ENCODE measurements around the gene PLA2G2C. TPM values are rescaled to one million over a fixed set of nuclear protein-coding genes. Genes with fewer than 3 reads are reported as not detected.

The PLA2G2C gene
- total and polyA plus RNA-seq, 5 experiments from 2014 or later: not detected

- no peak for DNase-seq
- H3K27ac Mint-ChIP-seq: no peak overlapping the region
- H3K4me1 Mint-ChIP-seq: peaks cover 0 to 6% (median 2%) of the 10 kb centered on the region in 4 donors
- no peak for ATAC-seq
- POLR2A ChIA-PET: no interaction called here
- no peaks in the 10 kb centered on the region for H3K36me3 Mint-ChIP-seq
- peaks cover 12 to 62% (median 17%) of the 10 kb centered on the region in 5 donors for H3K27me3 Mint-ChIP-seq
- H3K4me3 Mint-ChIP-seq: no peak overlapping the region
- H3K9me3 Mint-ChIP-seq: no peaks in the 10 kb centered on the region
Measured at GRCh38 chr1:20199403-20199802, 13.1 kb upstream of the PLA2G2C start.

- Mint-ChIP-seq H3K9me3 (no peaks in the 10 kb centered on the region), H3K4me1 (peaks cover 0 to 6% (median 2%) of the 10 kb centered on the region in 4 donors), H3K27me3 (peaks cover 14 to 57% (median 17%) of the 10 kb centered on the region in 5 donors), H3K4me3 (no peak overlapping the region), H3K36me3 (no peaks in the 10 kb centered on the region), H3K27ac (no peak overlapping the region)
- DNase-seq (no peak), ATAC-seq (no peak)
- POLR2A ChIA-PET: no interaction called here
Measured at GRCh38 chr1:20198918-20199317, 12.6 kb upstream of the PLA2G2C start.

- POLR2A ChIA-PET: no interaction called here
- peaks cover 0 to 6% (median 2%) of the 10 kb centered on the region in 4 donors for H3K4me1 Mint-ChIP-seq
Measured at GRCh38 chr1:20198296-20198695, 12.0 kb upstream of the PLA2G2C start.

DNA sequence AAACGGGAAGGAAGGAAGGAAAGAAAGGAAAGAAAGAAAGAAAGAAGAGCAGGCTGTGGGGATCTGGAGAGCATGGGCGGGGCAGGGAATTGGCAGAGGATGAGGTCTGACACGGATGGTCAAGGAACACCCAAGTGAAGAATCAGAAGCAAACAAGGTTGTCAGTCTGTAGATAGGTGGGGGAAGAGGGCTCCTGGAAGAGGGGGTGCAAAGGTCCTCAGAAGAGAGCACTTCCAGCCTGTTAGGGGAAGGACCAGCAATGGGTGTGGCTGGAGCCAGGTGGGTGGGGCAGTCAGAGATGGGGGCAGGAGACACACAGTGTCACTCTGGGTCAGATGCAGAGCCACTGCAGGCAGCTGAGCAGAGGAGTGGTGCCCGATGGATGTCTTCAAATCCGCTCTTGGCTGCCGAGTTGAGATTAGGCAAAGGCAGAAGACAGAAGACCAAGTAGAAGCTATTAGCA lies 11.0 kb upstream of the PLA2G2C start:
- H3K4me3 Mint-ChIP-seq: no peak overlapping the region
- H3K4me1 Mint-ChIP-seq: peaks cover 0 to 6% (median 2%) of the 10 kb centered on the region in 4 donors
- H3K27me3 Mint-ChIP-seq: peaks cover 12 to 42% (median 17%) of the 10 kb centered on the region in 5 donors
- ATAC-seq: no peak
- no peaks in the 10 kb centered on the region for H3K9me3 Mint-ChIP-seq
- POLR2A ChIA-PET: no interaction called here
- DNase-seq: no peak
- H3K27ac Mint-ChIP-seq: no peak overlapping the region
- H3K36me3 Mint-ChIP-seq: no peaks in the 10 kb centered on the region

More at GRCh38 chr1:20198296-20198695, 12.0 kb upstream of the PLA2G2C start:
- Mint-ChIP-seq H3K27me3 (peaks cover 12 to 51% (median 17%) of the 10 kb centered on the region in 5 donors), H3K36me3 (no peaks in the 10 kb centered on the region), H3K27ac (no peak overlapping the region), H3K4me3 (no peak overlapping the region), H3K9me3 (no peaks in the 10 kb centered on the region)
- ATAC-seq (no peak), DNase-seq (no peak)

DNA sequence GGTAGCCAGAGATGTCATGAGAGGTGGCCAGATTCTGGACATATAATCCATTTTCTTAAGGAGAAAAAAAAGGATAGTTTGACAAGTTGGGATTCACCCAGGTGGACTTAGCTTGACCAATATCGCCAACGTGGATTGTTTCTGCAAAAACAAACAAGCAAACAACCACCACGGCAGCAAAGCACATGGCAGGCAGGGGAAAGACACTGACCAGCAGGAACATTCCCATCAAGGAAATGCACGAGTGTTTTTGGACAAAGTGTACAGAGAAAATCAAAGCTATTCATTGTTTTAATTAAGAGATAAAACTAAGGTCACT lies 9.1 kb upstream of the PLA2G2C start:
- peaks cover 9 to 33% (median 18%) of the 10 kb centered on the region in 5 donors for H3K27me3 Mint-ChIP-seq
- POLR2A ChIA-PET: no interaction called here
- H3K36me3 Mint-ChIP-seq: no peaks in the 10 kb centered on the region
- H3K4me1 Mint-ChIP-seq: peaks cover 0 to 6% (median 2%) of the 10 kb centered on the region in 4 donors
- no peak for ATAC-seq
- H3K9me3 Mint-ChIP-seq: no peaks in the 10 kb centered on the region
- no peak overlapping the region for H3K27ac Mint-ChIP-seq
- no peak overlapping the region for H3K4me3 Mint-ChIP-seq
- DNase-seq: no peak

- Mint-ChIP-seq H3K27me3 (peaks cover 8 to 28% (median 17%) of the 10 kb centered on the region in 5 donors), H3K27ac (no peak overlapping the region), H3K9me3 (no peaks in the 10 kb centered on the region), H3K4me3 (no peak overlapping the region), H3K36me3 (no peaks in the 10 kb centered on the region), H3K4me1 (peaks cover 0 to 6% (median 2%) of the 10 kb centered on the region in 4 donors)
- peak; percentile 31 to 80 (median 59) for DNase-seq
- POLR2A ChIA-PET: no interaction called here
- peak; percentile 67 to 76 for ATAC-seq
Measured at GRCh38 chr1:20194757-20195461, 8.6 kb upstream of the PLA2G2C start.

DNA sequence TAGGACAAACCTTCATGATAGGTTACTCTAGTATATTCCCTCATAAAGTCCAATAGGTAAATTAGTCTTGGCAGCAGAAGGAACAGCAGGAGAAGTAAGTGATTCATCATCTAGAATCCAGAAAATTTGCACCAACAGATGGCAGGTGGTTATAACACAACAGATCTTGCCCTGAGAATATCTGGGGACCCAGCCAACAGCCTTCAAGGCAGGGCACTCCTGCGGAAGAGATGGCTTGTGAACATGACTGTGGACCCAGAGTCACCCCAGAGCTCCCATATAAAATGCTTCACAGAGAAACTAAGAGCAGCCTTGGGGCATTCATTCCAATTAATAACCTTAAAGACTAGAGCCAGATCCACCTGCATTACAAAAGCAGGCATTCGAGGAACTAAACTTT lies 7.9 kb upstream of the PLA2G2C start:
- Mint-ChIP-seq H3K27ac (no peak overlapping the region), H3K9me3 (no peaks in the 10 kb centered on the region), H3K36me3 (no peaks in the 10 kb centered on the region), H3K27me3 (peaks cover 6 to 25% (median 14%) of the 10 kb centered on the region in 5 donors), H3K4me1 (peaks cover 0 to 6% (median 2%) of the 10 kb centered on the region in 4 donors), H3K4me3 (no peak overlapping the region)
- DNase-seq: no peak
- POLR2A ChIA-PET: no interaction called here
- ATAC-seq: no peak

DNA sequence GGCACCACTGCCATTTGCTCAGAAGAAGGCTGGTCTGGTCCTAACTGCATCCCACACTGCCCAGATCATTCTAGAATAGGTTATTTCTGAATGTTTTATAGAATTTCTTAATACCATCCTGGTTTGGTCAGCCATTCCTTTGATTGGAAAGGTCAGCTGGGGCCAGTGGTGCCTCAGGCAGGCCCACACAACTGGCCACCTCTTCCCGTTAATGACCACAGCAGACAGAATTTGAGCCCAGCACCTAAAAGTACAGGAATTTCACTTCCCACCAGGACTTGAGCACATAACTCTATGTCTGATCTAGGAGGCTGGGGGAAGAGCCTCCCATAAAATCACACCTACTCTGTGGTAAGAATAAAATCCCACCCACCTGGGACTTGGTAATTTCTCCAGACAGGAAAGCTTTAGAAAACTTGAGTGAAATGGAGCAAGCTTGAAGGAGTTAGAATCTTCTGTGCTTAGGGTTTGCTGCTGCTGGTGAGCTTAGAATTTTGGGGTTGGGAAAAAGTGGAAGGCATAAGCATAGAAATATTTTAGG lies 6.6 kb upstream of the PLA2G2C start:
- ATAC-seq (no peak), DNase-seq (no peak)
- no peaks in the 10 kb centered on the region for H3K36me3 Mint-ChIP-seq
- H3K27ac Mint-ChIP-seq: no peak overlapping the region
- peaks cover 9 to 25% (median 14%) of the 10 kb centered on the region in 5 donors for H3K27me3 Mint-ChIP-seq
- POLR2A ChIA-PET: no interaction called here
- H3K9me3 Mint-ChIP-seq: no peaks in the 10 kb centered on the region
- no peak overlapping the region for H3K4me3 Mint-ChIP-seq
- H3K4me1 Mint-ChIP-seq: peaks cover 7 to 14% (median 10%) of the 10 kb centered on the region in 4 donors

- H3K36me3 Mint-ChIP-seq: no peaks in the 10 kb centered on the region
- peaks cover 13 to 20% (median 13%) of the 10 kb centered on the region in 4 donors for H3K4me1 Mint-ChIP-seq
- no peaks in the 10 kb centered on the region for H3K9me3 Mint-ChIP-seq
- H3K27ac Mint-ChIP-seq: no peak overlapping the region
- peaks cover 9 to 22% (median 14%) of the 10 kb centered on the region in 5 donors for H3K27me3 Mint-ChIP-seq
- POLR2A ChIA-PET: no interaction called here
- ATAC-seq (no peak), DNase-seq (no peak)
- H3K4me3 Mint-ChIP-seq: no peak overlapping the region
Measured at GRCh38 chr1:20192364-20192763, 6.0 kb upstream of the PLA2G2C start.

DNA sequence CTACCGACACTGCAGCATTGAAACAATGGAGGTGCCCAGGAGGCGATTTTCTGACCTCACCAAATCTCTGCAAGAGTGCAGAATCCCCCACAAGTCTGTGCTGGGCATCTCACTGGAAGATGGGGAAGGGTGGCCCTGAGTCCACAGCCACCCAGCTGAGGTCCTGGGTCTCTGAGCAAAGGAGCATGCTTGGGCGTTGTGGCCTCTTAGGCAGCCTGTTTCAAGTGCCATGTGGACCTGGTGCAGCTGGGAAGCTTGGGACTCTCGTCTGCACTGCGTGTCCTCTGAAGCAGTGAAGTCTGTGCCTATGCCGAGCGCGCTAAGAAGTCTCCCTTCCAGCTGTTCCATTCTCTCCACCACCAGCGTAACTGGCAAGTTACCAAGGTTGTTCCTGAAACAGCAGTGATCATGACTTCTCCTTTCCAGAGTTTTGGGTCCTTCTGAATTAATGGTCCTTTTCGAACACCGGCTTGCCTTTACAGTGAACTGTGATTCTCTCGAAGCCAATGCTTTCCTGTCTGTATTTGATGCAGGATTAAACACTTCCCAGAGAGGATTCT lies 5.0 kb upstream of the PLA2G2C start:
- Mint-ChIP-seq H3K27me3 (peaks cover 5 to 14% (median 10%) of the 10 kb centered on the region in 5 donors), H3K4me3 (no peak overlapping the region)

GRCh38 chr1:20190256-20191160 lies 4.2 kb upstream of the PLA2G2C start:
- DNase-seq (no peak), ATAC-seq (no peak)
- H3K4me3 Mint-ChIP-seq: no peak overlapping the region
- POLR2A ChIA-PET: no interaction called here
- no peaks in the 10 kb centered on the region for H3K9me3 Mint-ChIP-seq
- H3K27ac Mint-ChIP-seq: no peak overlapping the region
- peaks cover 4 to 14% (median 8%) of the 10 kb centered on the region in 5 donors for H3K27me3 Mint-ChIP-seq
- H3K4me1 Mint-ChIP-seq: peaks cover 23 to 32% (median 27%) of the 10 kb centered on the region in 4 donors
- no peaks in the 10 kb centered on the region for H3K36me3 Mint-ChIP-seq

More for the DNA sequence above, 5.0 kb upstream of the PLA2G2C start:
- DNase-seq: no peak
- Mint-ChIP-seq H3K4me1 (peaks cover 21 to 29% (median 23%) of the 10 kb centered on the region in 4 donors), H3K36me3 (no peaks in the 10 kb centered on the region), H3K27ac (no peak overlapping the region), H3K9me3 (no peaks in the 10 kb centered on the region)
- POLR2A ChIA-PET: no interaction called here
- ATAC-seq: no peak

- POLR2A ChIA-PET: no interaction called here
- no peaks in the 10 kb centered on the region for H3K9me3 Mint-ChIP-seq
- H3K27me3 Mint-ChIP-seq: peaks cover 0 to 9% (median 2%) of the 10 kb centered on the region in 5 donors
- H3K27ac Mint-ChIP-seq: peak overlapping the region in 1 of 10 donors; percentile 16
- peaks cover 24 to 36% (median 34%) of the 10 kb centered on the region in 4 donors for H3K4me1 Mint-ChIP-seq
- H3K4me3 Mint-ChIP-seq: no peak overlapping the region
- H3K36me3 Mint-ChIP-seq: no peaks in the 10 kb centered on the region
- ATAC-seq (no peak), DNase-seq (no peak)
Measured at GRCh38 chr1:20189664-20190063, 3.3 kb upstream of the PLA2G2C start.

Data from naive thymus-derived CD8-positive, alpha-beta T cell (primary cell).